Measurements from ENCODE around the gene NCKAP5L.

The NCKAP5L gene

GRCh38 chr12:49869816-49870500 lies 41.7 kb upstream of the NCKAP5L start:
- no peak overlapping the region for H3K4me3 ChIP-seq (ENCODE audit: low read depth, low read length)
- no peak for DNase-seq (ENCODE audit: low read depth)
- TF ChIP-seq CTCF (IDR thresholded peaks at IDR 0.05; ENCODE audit: low read depth, low read length) (no peak), POLR2A (IDR thresholded peaks at IDR 0.05; ENCODE audit: extremely low read depth, insufficient read length) (no peak), MAX (IDR thresholded peaks at IDR 0.05; ENCODE audit: low read depth, low read length) (no peak), MYC (IDR thresholded peaks at IDR 0.05; ENCODE audit: low read depth, low read length) (no peak)

- no peak overlapping the region for H3K4me3 ChIP-seq (ENCODE audit: low read depth, low read length)
- DNase-seq (ENCODE audit: low read depth) = peak; percentile 96
- TF ChIP-seq POLR2A (IDR thresholded peaks at IDR 0.05; ENCODE audit: extremely low read depth, insufficient read length) (no peak), CTCF (IDR thresholded peaks at IDR 0.05; ENCODE audit: low read depth, low read length) (no peak), MAX (IDR thresholded peaks at IDR 0.05; ENCODE audit: low read depth, low read length) (no peak), MYC (IDR thresholded peaks at IDR 0.05; ENCODE audit: low read depth, low read length) (peak; percentile 58)
Observed at GRCh38 chr12:49868952-49869815, 41.0 kb upstream of the NCKAP5L start.

- no peak for TF ChIP-seq MAX (IDR thresholded peaks at IDR 0.05; ENCODE audit: low read depth, low read length)
- no peak for TF ChIP-seq MYC (IDR thresholded peaks at IDR 0.05; ENCODE audit: low read depth, low read length)
- no peak for TF ChIP-seq CTCF (IDR thresholded peaks at IDR 0.05; ENCODE audit: low read depth, low read length)
- TF ChIP-seq POLR2A (IDR thresholded peaks at IDR 0.05; ENCODE audit: extremely low read depth, insufficient read length) = no peak
- DNase-seq (ENCODE audit: low read depth) = no peak
- no peak overlapping the region for H3K4me3 ChIP-seq (ENCODE audit: low read depth, low read length)
Observed at GRCh38 chr12:49868449-49868848, 40.2 kb upstream of the NCKAP5L start.

- no peak for DNase-seq (ENCODE audit: low read depth)
- TF ChIP-seq POLR2A (IDR thresholded peaks at IDR 0.05; ENCODE audit: extremely low read depth, insufficient read length) = no peak
- TF ChIP-seq MYC (IDR thresholded peaks at IDR 0.05; ENCODE audit: low read depth, low read length) = no peak
- TF ChIP-seq MAX (IDR thresholded peaks at IDR 0.05; ENCODE audit: low read depth, low read length) = no peak
- TF ChIP-seq CTCF (IDR thresholded peaks at IDR 0.05; ENCODE audit: low read depth, low read length) = no peak
- no peak overlapping the region for H3K4me3 ChIP-seq (ENCODE audit: low read depth, low read length)
Observed at GRCh38 chr12:49867570-49868341, 39.5 kb upstream of the NCKAP5L start.

GRCh38 chr12:49866859-49867569 lies 38.8 kb upstream of the NCKAP5L start:
- TF ChIP-seq POLR2A (IDR thresholded peaks at IDR 0.05; ENCODE audit: extremely low read depth, insufficient read length) = no peak
- peak; percentile 70 for TF ChIP-seq MAX (IDR thresholded peaks at IDR 0.05; ENCODE audit: low read depth, low read length)
- TF ChIP-seq CTCF (IDR thresholded peaks at IDR 0.05; ENCODE audit: low read depth, low read length) = peak; percentile 97
- peak; percentile 82 for TF ChIP-seq MYC (IDR thresholded peaks at IDR 0.05; ENCODE audit: low read depth, low read length)
- DNase-seq (ENCODE audit: low read depth) = peak; percentile 79
- H3K4me3 ChIP-seq (ENCODE audit: low read depth, low read length) = no peak overlapping the region

Data from NB4 (cell line).